ENCODE data around the gene DHRS7B. TPM values are rescaled to one million over a fixed set of nuclear protein-coding genes. Genes with fewer than 3 reads are reported as not detected.

The DHRS7B gene
- total RNA-seq, 4 donors from 2014 or later: 14.6 to 80.6 (median 47.7) TPM

DNA sequence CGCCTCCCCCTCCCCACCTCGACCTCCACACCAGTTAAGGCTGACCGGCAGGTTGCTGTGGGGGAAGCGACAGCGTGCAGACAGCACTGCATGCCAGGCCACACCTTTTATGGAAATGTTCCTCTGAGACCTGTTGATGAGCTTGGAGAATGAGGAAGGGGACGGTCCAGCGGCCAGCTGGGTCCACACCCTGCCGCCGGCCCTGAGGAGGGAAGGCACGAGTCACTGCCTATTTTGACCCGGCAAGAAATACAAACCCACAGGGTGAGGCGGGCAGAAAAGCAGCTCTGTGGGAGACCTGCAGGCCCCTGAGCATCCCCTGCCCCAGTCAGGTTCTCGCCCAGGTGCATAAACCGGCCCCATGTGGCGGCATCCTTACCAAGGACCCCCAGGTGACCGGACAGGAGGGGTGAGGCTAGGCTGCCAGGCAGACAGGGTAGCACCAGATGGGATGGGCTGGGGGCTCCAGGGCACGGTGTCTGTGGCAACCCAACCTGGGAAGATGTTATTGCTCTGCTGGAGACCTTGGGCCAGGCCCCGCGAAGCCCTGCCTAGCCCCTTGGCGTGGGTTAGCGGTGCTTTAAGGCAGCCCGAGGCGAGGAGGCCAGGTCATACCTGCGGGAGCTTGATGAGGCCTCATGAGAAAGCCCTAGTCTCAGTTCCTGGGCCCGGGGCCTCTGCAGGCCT lies 113.7 kb downstream of the DHRS7B start:
- intact Hi-C loops (cut with DNase I; ENCODE audit: low total_unique reads): no loop called here
- H3K4me1 ChIP-seq: no peaks in the 10 kb centered on the region
- no peak overlapping the region for H3K27ac ChIP-seq
- no peaks in the 10 kb centered on the region for H3K27me3 ChIP-seq
- H3K36me3 ChIP-seq: no peaks in the 10 kb centered on the region
- in situ Hi-C loops (cut with MboI; ENCODE audit: low pct_ligation_motif_present in 1 of 4, low pct_unique_long_range_greater_than_20kb in 1 of 4, low sequenced_read_pairs in 3 of 4): no loop called here
- WGBS, 2 donors (ENCODE audit: low coverage in 1 of 2): 85% methylated on average over 24 of the region's 25 CpGs; no CpG with 5 or more reads in 1 of the 2 donors
- DNase-seq: no peak
- no peak for TF ChIP-seq POLR2A (IDR thresholded peaks at IDR 0.05)
- no peak for TF ChIP-seq EP300 (IDR thresholded peaks at IDR 0.05; ENCODE audit: low read depth)
- TF ChIP-seq, protein P1, sequence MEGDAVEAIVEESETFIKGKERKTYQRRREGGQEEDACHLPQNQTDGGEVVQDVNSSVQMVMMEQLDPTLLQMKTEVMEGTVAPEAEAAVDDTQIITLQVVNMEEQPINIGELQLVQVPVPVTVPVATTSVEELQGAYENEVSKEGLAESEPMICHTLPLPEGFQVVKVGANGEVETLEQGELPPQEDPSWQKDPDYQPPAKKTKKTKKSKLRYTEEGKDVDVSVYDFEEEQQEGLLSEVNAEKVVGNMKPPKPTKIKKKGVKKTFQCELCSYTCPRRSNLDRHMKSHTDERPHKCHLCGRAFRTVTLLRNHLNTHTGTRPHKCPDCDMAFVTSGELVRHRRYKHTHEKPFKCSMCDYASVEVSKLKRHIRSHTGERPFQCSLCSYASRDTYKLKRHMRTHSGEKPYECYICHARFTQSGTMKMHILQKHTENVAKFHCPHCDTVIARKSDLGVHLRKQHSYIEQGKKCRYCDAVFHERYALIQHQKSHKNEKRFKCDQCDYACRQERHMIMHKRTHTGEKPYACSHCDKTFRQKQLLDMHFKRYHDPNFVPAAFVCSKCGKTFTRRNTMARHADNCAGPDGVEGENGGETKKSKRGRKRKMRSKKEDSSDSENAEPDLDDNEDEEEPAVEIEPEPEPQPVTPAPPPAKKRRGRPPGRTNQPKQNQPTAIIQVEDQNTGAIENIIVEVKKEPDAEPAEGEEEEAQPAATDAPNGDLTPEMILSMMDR (IDR thresholded peaks at IDR 0.05): no peak
- no peak for TF ChIP-seq POLR2AphosphoS5 (IDR thresholded peaks at IDR 0.05)
- H3K9me3 ChIP-seq: no peaks in the 10 kb centered on the region
- H3K4me3 ChIP-seq: no peak overlapping the region

Small RNA genes within 50 kb of the gene (small RNA-seq; reads per million reads assigned to genes)
- 0 reads per million in 4 donors for gene RN7SL426P

Other genes starting within 250 kb of the DHRS7B start
- gene USP22, start 84.0 kb upstream of the DHRS7B start, total RNA-seq: 100 to 1,000 TPM in 2 of 4 donors, 10 to 100 TPM in 2; 95.5 to 123 (median 108) TPM
- gene TMEM11, start 87.2 kb downstream of the DHRS7B start, total RNA-seq: 10 to 100 TPM; 15.1 to 35.0 (median 24.5) TPM
- gene NATD1, start 126.4 kb downstream of the DHRS7B start, total RNA-seq: 1 to 10 TPM; 1.4 to 7.9 (median 5.0) TPM
- 100 to 1,000 TPM in 1 of 4 donors, 10 to 100 TPM in 3; 44.4 to 148 (median 59.6) TPM for gene MAP2K3, start 157.7 kb downstream of the DHRS7B start, total RNA-seq
- gene KCNJ12, start 249.4 kb downstream of the DHRS7B start, total RNA-seq: 1 to 10 TPM; 1.1 to 2.5 (median 2.3) TPM

All from transverse colon (tissue), 4 donors.